ENCODE measurements around the gene SLC35F6. TPM values are rescaled to one million over a fixed set of nuclear protein-coding genes. Genes with fewer than 3 reads are reported as not detected.

SLC35F6 gene
- total RNA-seq, 3 donors from 2014 or later (not counting 1 experiment from before 2014, with no cell fraction given): 30.0 to 35.6 (median 30.4) TPM

DNA sequence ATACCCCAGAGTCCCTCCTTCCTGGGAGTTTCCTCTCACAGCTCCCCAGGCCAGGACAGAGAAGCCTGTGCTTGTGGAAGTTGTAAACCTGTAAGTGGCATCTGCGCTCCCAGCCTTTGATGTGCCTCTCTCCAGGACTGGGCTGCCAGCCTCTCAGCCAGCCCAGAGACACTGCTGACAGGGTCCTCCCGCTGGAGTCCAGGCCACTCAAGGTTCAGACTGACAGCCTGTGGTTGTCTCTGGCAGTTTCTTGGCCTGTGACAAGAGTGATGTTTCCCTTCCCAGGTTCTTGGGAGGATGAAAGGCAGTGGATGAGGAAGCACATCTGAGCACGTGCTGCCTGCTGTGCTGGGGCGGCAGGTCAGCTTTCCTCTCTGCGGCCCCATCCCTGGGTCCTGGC lies 3.0 kb downstream of the SLC35F6 start:
- 74% methylated on average over 5 of the region's 5 CpGs for WGBS (ENCODE audit: insufficient coverage)
- Mint-ChIP-seq H3K9me3 (no peaks in the 10 kb centered on the region), H3K4me1 (peaks cover 43 to 60% of the 10 kb centered on the region in 2 donors), H3K27ac (peak overlapping the region; percentile 91 to 93), H3K4me3 (no peak overlapping the region), H3K27me3 (ENCODE audit: low read depth in 2 of 2) (no peaks in the 10 kb centered on the region), H3K36me3 (no peaks in the 10 kb centered on the region)
- Histone ChIP-seq H3K9me3 (ENCODE audit: control insufficient read depth, insufficient read depth, low read length) (no peaks in the 10 kb centered on the region), H3K36me3 (ENCODE audit: control insufficient read depth, insufficient read depth, low read length) (no peaks in the 10 kb centered on the region), H3K4me3 (ENCODE audit: low read length) (no peak overlapping the region), H3K27me3 (ENCODE audit: control insufficient read depth, insufficient read depth, low read length) (no peaks in the 10 kb centered on the region), H3K4me1 (ENCODE audit: control insufficient read depth, insufficient read depth, low read length) (peaks cover 80% of the 10 kb centered on the region), H3K27ac (ENCODE audit: low read length) (peak overlapping the region; percentile 1)
- TF ChIP-seq, protein P1, sequence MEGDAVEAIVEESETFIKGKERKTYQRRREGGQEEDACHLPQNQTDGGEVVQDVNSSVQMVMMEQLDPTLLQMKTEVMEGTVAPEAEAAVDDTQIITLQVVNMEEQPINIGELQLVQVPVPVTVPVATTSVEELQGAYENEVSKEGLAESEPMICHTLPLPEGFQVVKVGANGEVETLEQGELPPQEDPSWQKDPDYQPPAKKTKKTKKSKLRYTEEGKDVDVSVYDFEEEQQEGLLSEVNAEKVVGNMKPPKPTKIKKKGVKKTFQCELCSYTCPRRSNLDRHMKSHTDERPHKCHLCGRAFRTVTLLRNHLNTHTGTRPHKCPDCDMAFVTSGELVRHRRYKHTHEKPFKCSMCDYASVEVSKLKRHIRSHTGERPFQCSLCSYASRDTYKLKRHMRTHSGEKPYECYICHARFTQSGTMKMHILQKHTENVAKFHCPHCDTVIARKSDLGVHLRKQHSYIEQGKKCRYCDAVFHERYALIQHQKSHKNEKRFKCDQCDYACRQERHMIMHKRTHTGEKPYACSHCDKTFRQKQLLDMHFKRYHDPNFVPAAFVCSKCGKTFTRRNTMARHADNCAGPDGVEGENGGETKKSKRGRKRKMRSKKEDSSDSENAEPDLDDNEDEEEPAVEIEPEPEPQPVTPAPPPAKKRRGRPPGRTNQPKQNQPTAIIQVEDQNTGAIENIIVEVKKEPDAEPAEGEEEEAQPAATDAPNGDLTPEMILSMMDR (IDR thresholded peaks at IDR 0.05): no peak
- intact Hi-C loops (cut with micrococcal nuclease): no loop called here
- no peak for ATAC-seq
- no peak for DNase-seq

DNA sequence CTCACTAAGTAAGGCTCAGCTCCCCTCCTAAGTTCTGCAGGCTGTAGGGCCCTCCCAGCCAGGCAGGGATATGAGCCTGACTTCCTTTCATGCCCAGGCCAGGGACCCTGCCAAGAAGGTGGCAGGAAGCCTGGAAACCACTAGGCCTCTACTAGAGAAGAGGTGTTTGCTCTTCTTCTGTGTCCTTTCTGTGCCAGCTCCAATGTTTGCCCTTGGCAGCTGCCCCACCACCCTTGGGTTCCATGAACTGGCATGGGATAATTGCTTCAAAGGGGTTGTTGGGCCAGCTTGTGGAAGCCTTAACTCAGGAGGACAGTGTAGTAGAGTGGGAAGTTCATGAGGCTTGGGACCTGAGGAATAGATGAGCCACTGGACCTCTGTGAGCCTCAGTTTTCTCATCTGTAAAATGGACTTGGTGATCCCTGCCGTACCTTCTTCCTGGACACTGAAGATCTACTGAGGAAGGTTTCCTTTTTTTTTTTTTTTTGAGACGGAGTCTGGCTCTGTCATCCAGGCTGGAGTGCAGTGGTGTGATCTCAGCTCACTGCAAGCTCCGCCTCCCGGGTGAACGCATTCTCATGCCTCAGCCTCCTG lies 3.9 kb downstream of the SLC35F6 start:
- 99% methylated on average over 5 of the region's 5 CpGs for WGBS (ENCODE audit: insufficient coverage)
- no peaks in the 10 kb centered on the region for H3K9me3 ChIP-seq (ENCODE audit: control insufficient read depth, insufficient read depth, low read length)
- H3K27ac ChIP-seq (ENCODE audit: low read length): peak overlapping the region; percentile 10
- peak overlapping the region; percentile 28 for H3K4me3 Mint-ChIP-seq
- H3K27me3 ChIP-seq (ENCODE audit: control insufficient read depth, insufficient read depth, low read length): no peaks in the 10 kb centered on the region
- ATAC-seq (no peak), DNase-seq (no peak)
- no peaks in the 10 kb centered on the region for H3K36me3 Mint-ChIP-seq
- peak overlapping the region; percentile 91 to 93 for H3K27ac Mint-ChIP-seq
- H3K27me3 Mint-ChIP-seq (ENCODE audit: low read depth in 2 of 2): no peaks in the 10 kb centered on the region
- TF ChIP-seq, protein P1 (IDR thresholded peaks at IDR 0.05): no peak
- peaks cover 51 to 69% of the 10 kb centered on the region in 2 donors for H3K4me1 Mint-ChIP-seq
- no peaks in the 10 kb centered on the region for H3K36me3 ChIP-seq (ENCODE audit: control insufficient read depth, insufficient read depth, low read length)
- H3K4me3 ChIP-seq (ENCODE audit: low read length): no peak overlapping the region
- peaks cover 88% of the 10 kb centered on the region for H3K4me1 ChIP-seq (ENCODE audit: control insufficient read depth, insufficient read depth, low read length)
- no peaks in the 10 kb centered on the region for H3K9me3 Mint-ChIP-seq
- intact Hi-C loops (cut with micrococcal nuclease): no loop called here

DNA sequence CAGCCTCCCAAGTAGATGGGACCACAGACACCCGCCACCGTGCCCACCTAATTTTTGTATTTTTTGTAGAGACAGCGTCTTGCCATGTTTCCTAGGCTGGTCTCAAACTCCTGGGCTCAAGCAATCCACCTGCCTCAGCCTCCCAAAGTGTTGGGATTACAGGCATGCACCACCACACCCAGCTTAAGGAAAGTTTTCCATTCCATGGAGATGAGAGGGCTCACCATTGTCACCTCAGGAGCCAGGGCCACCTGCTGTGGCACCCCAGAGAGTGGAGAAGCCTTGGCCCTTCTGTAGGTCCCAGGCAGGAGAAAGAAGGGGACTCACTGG lies 4.6 kb downstream of the SLC35F6 start:
- Histone ChIP-seq H3K4me1 (ENCODE audit: control insufficient read depth, insufficient read depth, low read length) (peaks cover 89% of the 10 kb centered on the region), H3K27me3 (ENCODE audit: control insufficient read depth, insufficient read depth, low read length) (no peaks in the 10 kb centered on the region), H3K36me3 (ENCODE audit: control insufficient read depth, insufficient read depth, low read length) (no peaks in the 10 kb centered on the region), H3K9me3 (ENCODE audit: control insufficient read depth, insufficient read depth, low read length) (no peaks in the 10 kb centered on the region), H3K4me3 (ENCODE audit: low read length) (no peak overlapping the region), H3K27ac (ENCODE audit: low read length) (peak overlapping the region; percentile 64)
- intact Hi-C loops (cut with micrococcal nuclease): no loop called here
- TF ChIP-seq, protein P1 (IDR thresholded peaks at IDR 0.05): no peak
- WGBS (ENCODE audit: insufficient coverage): 100% methylated on average over 3 of the region's 3 CpGs
- peak overlapping the region; percentile 31 for H3K4me3 Mint-ChIP-seq
- peak overlapping the region; percentile 91 to 93 for H3K27ac Mint-ChIP-seq
- no peaks in the 10 kb centered on the region for H3K36me3 Mint-ChIP-seq
- no peak for ATAC-seq
- no peaks in the 10 kb centered on the region for H3K27me3 Mint-ChIP-seq (ENCODE audit: low read depth in 2 of 2)
- no peaks in the 10 kb centered on the region for H3K9me3 Mint-ChIP-seq
- H3K4me1 Mint-ChIP-seq: peaks cover 50 to 71% of the 10 kb centered on the region in 2 donors
- DNase-seq: no peak
